ENCODE data around the gene TAL1. TPM values are rescaled to one million over a fixed set of nuclear protein-coding genes. Genes with fewer than 3 reads are reported as not detected.

TAL1 gene
- total and polyA plus RNA-seq, 2 donors (not counting 1 experiment from before 2014, with no cell fraction given): 0.01 TPM; not detected in 1

DNA sequence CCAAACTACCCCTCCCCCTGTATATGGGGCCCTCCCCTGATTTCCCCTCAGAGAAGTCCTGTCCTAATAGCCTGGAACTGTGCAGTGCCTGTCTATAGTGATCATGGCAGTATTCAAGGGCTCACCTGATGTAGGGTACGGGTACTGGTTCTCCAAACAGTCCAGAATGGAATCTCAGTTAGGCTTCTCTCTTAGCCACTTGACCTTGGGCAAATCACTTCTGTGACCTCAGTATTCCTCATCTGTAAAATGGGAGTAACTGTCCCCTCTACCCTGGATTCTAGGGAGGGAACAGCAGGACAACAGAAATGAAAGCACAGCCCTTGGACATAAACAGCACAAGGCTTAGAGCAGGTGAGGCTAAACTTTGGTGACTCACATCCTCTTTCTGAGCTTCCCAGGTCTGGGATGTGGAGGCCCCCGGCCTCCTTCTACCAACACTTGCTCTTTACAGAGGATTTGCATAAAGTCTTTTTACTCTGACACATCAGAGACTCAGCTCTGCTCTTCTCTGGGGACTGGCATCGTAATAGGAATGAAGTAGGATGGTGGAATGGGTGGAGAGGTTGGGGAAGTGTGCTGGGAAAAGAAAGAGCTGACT is 22.2 kb downstream of the TAL1 start:
- TF ChIP-seq EZH2 (IDR thresholded peaks at IDR 0.05; ENCODE audit: low read length, missing control alignments): no peak
- TF ChIP-seq, protein P1, sequence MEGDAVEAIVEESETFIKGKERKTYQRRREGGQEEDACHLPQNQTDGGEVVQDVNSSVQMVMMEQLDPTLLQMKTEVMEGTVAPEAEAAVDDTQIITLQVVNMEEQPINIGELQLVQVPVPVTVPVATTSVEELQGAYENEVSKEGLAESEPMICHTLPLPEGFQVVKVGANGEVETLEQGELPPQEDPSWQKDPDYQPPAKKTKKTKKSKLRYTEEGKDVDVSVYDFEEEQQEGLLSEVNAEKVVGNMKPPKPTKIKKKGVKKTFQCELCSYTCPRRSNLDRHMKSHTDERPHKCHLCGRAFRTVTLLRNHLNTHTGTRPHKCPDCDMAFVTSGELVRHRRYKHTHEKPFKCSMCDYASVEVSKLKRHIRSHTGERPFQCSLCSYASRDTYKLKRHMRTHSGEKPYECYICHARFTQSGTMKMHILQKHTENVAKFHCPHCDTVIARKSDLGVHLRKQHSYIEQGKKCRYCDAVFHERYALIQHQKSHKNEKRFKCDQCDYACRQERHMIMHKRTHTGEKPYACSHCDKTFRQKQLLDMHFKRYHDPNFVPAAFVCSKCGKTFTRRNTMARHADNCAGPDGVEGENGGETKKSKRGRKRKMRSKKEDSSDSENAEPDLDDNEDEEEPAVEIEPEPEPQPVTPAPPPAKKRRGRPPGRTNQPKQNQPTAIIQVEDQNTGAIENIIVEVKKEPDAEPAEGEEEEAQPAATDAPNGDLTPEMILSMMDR (conservative IDR thresholded peaks at IDR 0.05 in 1 of 2, IDR thresholded peaks at IDR 0.05 in 1 of 2; ENCODE audit: low read depth in 1 of 2, low read length in 2 of 2): no peak
- no peak overlapping the region for H3K27ac ChIP-seq (ENCODE audit: insufficient read depth, low read length)
- H3K9ac ChIP-seq (ENCODE audit: insufficient read depth, low read length): no peak overlapping the region
- H3K4me2 ChIP-seq (ENCODE audit: extremely low read depth, insufficient read depth, low read length): no peak overlapping the region
- DNase-seq (ENCODE audit: low read depth in 2 of 2): no peak
- no peaks in the 10 kb centered on the region for H3K36me3 ChIP-seq (ENCODE audit: control insufficient read depth, insufficient read depth, low read length)
- H3K27me3 ChIP-seq (ENCODE audit: control insufficient read depth, insufficient read depth, low read length): no peaks in the 10 kb centered on the region
- no peaks in the 10 kb centered on the region for H3K4me1 ChIP-seq (ENCODE audit: control insufficient read depth, extremely low read depth, insufficient read depth, low read length)
- H4K20me1 ChIP-seq (ENCODE audit: control insufficient read depth, extremely low read depth, insufficient read depth, low read length): no peaks in the 10 kb centered on the region
- no peak overlapping the region for H2AFZ ChIP-seq (ENCODE audit: low read length)
- H3K9me3 ChIP-seq (ENCODE audit: control insufficient read depth, insufficient read depth, low read depth, low read length): no peaks in the 10 kb centered on the region
- no peak overlapping the region for H3K4me3 ChIP-seq (replicated peaks in 1 of 4; ENCODE audit: control extremely low read depth in 1 of 4, insufficient read depth in 1 of 4, low read depth in 3 of 4, low read length in 4 of 4)
- H3K79me2 ChIP-seq (ENCODE audit: control insufficient read depth, insufficient read depth, low read length): no peaks in the 10 kb centered on the region

GRCh38 chr1:47209091-47209490 is 22.9 kb downstream of the TAL1 start:
- no peak for DNase-seq (ENCODE audit: low read depth in 2 of 2)
- Histone ChIP-seq H3K79me2 (ENCODE audit: control insufficient read depth, insufficient read depth, low read length) (no peaks in the 10 kb centered on the region), H4K20me1 (ENCODE audit: control insufficient read depth, extremely low read depth, insufficient read depth, low read length) (no peaks in the 10 kb centered on the region), H3K9me3 (ENCODE audit: control insufficient read depth, insufficient read depth, low read depth, low read length) (no peaks in the 10 kb centered on the region), H2AFZ (ENCODE audit: low read length) (no peak overlapping the region), H3K27me3 (ENCODE audit: control insufficient read depth, insufficient read depth, low read length) (no peaks in the 10 kb centered on the region), H3K9ac (ENCODE audit: insufficient read depth, low read length) (no peak overlapping the region), H3K4me2 (ENCODE audit: extremely low read depth, insufficient read depth, low read length) (no peak overlapping the region), H3K4me1 (ENCODE audit: control insufficient read depth, extremely low read depth, insufficient read depth, low read length) (no peaks in the 10 kb centered on the region), H3K4me3 (replicated peaks in 1 of 4; ENCODE audit: control extremely low read depth in 1 of 4, insufficient read depth in 1 of 4, low read depth in 3 of 4, low read length in 4 of 4) (no peak overlapping the region), H3K36me3 (ENCODE audit: control insufficient read depth, insufficient read depth, low read length) (no peaks in the 10 kb centered on the region), H3K27ac (ENCODE audit: insufficient read depth, low read length) (no peak overlapping the region)
- TF ChIP-seq, protein P1 (conservative IDR thresholded peaks at IDR 0.05 in 1 of 2, IDR thresholded peaks at IDR 0.05 in 1 of 2; ENCODE audit: low read depth in 1 of 2, low read length in 2 of 2): no peak
- no peak for TF ChIP-seq EZH2 (IDR thresholded peaks at IDR 0.05; ENCODE audit: low read length, missing control alignments)

DNA sequence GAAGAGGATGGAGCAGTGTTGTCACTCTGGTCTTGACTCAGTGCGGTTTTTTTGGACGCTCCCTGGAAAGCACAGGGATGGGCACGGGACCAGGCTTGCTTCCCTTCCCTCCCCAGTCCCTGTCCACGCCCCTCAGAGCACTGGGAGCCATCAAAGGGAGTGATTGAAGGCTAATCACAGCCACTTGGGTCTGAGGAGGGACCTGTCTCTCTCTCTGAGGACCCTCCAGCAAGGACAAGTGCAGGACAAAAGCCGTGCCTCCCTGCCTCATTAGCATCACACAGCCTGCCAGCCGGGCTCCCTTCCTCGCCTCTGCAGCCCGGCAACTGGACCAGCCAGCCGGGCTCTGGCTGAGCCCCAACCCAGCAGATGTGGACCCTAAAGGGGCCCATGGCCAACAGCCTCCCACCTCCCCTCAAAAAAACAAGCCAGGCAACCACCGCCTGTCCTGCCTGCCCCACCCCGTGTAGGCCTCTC is 23.6 kb downstream of the TAL1 start:
- TF ChIP-seq, protein P1 (conservative IDR thresholded peaks at IDR 0.05 in 1 of 2, IDR thresholded peaks at IDR 0.05 in 1 of 2; ENCODE audit: low read depth in 1 of 2, low read length in 2 of 2): no peak
- Histone ChIP-seq H2AFZ (ENCODE audit: low read length) (no peak overlapping the region), H3K4me3 (replicated peaks in 1 of 4; ENCODE audit: control extremely low read depth in 1 of 4, insufficient read depth in 1 of 4, low read depth in 3 of 4, low read length in 4 of 4) (no peak overlapping the region), H3K4me2 (ENCODE audit: extremely low read depth, insufficient read depth, low read length) (no peak overlapping the region), H3K79me2 (ENCODE audit: control insufficient read depth, insufficient read depth, low read length) (no peaks in the 10 kb centered on the region), H3K27me3 (ENCODE audit: control insufficient read depth, insufficient read depth, low read length) (no peaks in the 10 kb centered on the region), H3K36me3 (ENCODE audit: control insufficient read depth, insufficient read depth, low read length) (no peaks in the 10 kb centered on the region), H3K9ac (ENCODE audit: insufficient read depth, low read length) (no peak overlapping the region), H3K27ac (ENCODE audit: insufficient read depth, low read length) (no peak overlapping the region), H3K4me1 (ENCODE audit: control insufficient read depth, extremely low read depth, insufficient read depth, low read length) (no peaks in the 10 kb centered on the region), H3K9me3 (ENCODE audit: control insufficient read depth, insufficient read depth, low read depth, low read length) (no peaks in the 10 kb centered on the region), H4K20me1 (ENCODE audit: control insufficient read depth, extremely low read depth, insufficient read depth, low read length) (no peaks in the 10 kb centered on the region)
- no peak for DNase-seq (ENCODE audit: low read depth in 2 of 2)

Measured in fibroblast of lung (primary cell).